Stimulated activated CD4-positive, alpha-beta T cell treated with anti-CD3 and anti-CD28 coated beads, TNF-alpha, amount 100 ng/mL, for 1 hour (primary cell): ENCODE data around the gene FNIP2.
"Not testable (repeated sequence)": the region's sequence is repeated elsewhere in the genome, so short reads cannot be mapped to it uniquely, and the experiment has no call there.

Experiments used
- DNase-seq, 3 donors: peaks; one replicate each; pipeline ENCODE4 v3.0.0-alpha.2; 2020; ENCODE audit warnings: low read depth in 3 of 3, low spot score in 1 of 3

The FNIP2 gene

DNA sequence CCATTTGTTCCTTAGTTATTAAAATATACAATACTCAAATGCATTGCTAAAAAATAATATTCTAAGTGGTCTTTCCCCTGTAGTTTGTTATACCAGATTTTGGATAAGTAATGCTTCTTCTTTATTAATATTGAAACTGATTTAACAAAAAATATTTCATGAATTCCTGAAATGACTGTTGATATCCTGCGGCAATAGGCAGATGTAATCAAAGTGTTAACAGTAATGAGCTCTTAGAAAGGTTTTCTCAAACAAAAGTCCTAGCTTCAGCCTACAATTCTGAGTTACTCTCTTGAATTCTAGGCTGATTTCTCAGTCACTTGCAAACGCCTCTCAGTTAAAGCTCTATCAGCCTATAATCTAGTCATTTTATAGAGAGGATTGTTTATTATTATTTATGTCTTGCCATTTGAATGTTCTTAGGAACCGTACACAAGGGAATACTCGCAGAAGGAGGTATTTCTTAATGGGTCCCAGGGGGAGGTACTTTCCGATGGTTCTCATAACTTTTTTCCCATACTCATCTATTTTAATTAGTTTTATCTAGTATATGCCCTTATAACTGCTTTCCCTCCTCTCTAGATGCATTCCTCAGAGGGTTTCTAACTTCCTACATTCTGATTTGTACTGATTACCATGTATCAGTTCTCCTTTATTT lies 96.8 kb downstream of the FNIP2 start:
- no peak for DNase-seq

DNA sequence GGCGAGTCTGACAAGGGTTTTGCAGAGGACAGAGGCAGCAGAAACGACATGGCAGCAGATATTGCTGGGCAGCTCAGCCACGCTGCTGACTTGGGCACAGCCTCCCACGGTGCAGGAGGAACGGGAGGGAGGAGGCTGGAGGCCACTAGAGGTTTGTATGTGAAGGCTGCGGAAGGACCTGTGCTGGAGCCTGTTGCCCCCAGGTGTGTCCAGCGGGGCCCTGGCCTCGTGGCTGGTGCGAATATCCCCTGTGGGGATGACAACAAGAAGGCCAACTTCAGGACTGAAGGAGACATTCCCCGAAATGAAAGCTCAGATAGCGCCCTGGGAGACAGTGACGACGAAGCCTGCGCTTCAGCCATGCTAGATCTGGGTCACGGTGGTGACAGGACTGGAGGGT lies 100.2 kb downstream of the FNIP2 start:
- DNase-seq, result no peak

DNA sequence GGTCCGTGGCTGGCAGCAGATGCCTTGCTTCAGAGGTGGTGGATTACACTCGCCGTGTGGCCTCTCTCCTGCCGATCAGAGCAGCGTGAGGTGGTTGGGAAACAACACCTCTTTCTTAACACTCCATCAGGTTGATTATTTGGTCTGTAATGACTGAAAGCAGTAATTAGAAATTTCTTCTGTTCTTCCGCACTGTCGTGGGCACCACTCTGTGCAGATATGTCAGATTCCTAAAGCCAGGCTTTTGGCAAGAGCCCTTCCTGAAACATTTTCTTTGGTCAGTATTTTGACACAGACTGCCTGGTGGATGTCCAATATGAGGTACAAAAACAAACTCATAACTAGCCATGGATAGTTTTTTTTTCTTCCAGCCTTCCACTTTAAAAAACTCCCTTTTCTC lies 100.9 kb downstream of the FNIP2 start:
- DNase-seq, result no peak

DNA sequence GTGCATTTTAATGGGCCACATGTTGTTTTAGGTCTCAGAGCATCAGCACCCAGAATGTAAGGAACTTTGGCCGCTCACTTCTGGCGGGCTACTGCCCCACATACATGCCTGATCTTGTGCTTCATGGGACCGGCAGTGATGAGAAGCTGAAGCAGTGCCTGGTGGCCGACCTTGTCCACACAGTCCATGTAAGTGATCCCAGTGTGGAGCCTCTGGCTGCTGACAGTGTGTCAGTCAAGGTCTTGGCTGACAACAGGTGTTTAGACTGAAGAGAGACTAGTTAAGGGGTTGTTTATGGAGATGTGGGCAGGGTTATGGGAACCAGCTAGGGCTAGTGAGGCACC lies 101.4 kb downstream of the FNIP2 start:
- no peak for DNase-seq

DNA sequence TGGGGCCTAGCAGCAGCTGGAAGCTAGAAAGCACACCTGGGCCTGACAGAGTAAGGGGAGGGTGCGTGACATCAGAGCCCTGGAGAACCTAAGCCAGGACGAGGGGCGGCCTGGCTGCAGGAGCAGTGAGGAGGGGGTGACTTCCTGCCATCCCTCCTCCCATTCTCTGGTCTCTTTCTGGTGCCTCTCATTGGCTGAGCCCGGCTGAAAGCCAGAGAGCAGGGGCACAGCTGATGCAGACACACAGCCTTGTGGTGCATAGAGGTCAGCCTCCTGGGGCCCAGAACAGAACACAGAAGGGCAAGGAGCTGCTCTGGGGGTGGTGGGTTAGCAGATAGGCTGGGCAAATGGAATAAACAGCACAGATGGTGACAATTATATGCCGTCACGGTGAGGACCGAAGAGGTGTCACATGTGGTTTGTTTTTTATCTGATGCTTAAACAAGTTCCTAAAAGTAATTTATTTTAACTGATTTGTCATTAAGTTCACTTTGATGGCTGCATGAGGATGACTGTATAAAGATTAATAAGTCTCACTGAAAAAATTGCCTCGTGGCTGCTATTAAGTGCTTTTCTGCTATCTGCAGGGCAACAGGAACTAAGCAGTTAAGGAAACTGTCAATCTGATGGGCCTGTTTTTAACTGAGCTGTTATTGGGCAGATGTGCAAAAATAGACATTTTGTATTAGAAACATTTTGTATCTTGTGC lies 102.0 kb downstream of the FNIP2 start:
- no peak for DNase-seq

DNA sequence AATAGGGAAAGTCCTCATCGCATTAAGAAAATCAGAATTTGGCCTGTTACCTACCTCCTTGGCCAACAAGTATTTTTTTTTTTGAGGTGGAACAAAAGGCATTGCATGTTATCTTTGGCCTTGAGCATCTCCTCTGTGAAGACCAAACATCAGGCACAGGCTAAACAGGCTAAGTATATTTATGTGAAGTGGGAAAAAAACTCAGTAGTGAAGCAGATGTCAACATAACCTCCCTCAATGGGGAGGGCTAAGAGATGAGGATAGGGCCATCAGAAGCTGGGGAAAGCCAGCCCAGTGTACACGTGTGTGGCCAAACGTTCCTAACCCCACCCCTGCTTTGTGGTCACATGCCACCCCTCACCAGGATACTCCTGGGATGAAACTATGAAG lies 102.5 kb downstream of the FNIP2 start:
- no peak for DNase-seq

DNA sequence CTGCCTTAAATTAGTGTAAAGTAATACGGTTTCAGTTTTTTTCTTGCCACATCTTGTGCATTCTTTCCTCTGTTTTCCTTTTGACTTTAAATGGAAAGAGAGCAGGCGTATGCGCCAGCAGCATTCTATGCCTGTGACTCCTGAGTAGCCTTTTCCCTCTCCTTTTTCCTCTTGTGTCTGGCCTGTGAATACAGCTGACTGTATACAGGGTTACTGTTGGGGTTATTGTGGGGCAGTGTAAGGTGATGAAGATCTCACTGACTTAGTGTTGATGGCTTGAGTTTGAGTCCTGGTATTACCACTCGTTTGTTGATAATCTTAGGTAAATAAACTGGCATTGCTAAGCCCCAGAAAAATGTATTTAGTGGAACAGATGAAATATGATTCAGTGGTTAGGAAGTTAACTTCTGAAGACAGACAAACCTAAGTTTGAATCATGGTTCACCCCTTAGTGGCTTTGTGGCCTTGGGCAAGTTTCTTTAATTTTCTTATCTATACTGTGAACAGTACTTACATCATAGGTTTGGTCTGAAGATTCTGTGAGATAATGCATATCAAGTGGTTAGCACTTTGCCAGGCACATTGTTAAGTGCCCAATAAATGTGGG lies 105.1 kb downstream of the FNIP2 start:
- DNase-seq, result no peak

DNA sequence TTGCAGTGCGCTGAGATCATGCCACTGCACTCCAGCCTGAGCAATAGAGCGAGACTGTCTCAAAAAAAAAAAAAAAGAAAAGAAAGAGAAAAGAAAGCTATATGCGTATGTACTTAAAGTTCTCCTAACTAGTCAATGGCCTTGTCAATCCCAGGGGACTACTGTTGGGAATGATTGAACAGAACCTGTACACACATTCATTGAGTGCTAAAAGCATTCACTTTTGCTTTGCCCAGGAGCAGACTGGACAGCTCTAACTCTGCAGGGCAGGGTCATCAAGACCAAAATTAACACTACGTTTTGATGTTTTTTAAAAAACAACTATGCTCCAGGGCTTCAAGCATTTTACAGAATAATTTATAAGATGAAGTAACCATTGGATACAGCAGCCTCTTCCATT lies 106.2 kb downstream of the FNIP2 start:
- no peak for DNase-seq

DNA sequence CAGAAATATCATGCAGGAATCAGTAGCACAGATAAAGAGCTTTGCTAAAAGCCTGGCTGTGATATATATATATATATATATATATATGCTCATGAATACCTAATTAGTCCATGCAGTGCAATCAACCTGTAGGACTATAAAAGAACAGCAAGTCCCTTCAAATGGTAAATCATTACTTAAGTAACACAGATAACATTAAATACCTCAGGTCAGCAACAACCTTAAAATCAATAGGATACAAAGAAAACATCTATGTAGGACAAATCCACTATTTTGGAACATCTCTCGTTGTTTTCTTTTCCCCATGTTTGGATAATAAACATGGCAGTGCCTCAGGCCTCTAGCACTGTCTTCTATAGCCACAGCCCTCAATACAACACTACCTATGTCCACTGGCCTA lies 106.6 kb downstream of the FNIP2 start:
- DNase-seq, result no peak

DNA sequence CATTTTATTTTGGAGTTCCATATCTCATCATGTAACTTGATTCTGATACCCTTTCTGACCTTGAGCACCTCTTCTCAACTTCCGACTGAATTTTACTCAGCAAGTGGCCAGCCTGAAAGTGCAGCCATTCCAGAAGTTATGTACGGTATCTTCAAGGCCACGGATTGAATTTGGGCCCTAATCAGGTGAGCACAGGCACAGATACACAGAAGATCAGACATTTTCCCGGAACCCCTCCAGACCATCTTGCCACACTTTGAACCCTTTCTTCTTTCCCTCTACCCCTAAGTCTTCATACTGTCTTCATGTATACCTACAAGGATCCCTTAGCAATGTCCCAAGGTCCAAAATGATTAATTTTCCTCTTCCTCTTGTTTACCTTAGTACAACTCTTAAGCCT lies 108.2 kb downstream of the FNIP2 start:
- DNase-seq, result no peak

DNA sequence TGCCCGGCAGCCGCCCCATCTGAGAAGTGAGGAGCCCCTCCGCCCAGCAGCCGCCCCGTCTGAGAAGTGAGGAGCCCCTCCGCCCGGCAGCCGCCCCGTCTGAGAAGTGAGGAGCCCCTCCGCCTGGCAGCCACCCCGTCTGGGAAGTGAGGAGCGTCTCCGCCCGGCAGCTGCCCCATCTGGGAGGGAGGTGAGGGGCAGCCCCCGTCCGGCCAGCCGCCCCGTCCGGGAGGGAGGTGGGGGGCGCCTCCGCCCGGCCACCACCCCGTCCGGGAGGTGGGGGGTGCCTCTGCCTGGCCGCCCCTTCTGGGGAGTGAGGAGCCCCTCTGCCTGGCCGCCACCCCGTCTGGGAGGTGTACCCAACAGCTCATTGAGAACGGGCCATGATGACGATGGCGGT lies 113.3 kb downstream of the FNIP2 start:
- DNase-seq, result not testable (repeated sequence)

DNA sequence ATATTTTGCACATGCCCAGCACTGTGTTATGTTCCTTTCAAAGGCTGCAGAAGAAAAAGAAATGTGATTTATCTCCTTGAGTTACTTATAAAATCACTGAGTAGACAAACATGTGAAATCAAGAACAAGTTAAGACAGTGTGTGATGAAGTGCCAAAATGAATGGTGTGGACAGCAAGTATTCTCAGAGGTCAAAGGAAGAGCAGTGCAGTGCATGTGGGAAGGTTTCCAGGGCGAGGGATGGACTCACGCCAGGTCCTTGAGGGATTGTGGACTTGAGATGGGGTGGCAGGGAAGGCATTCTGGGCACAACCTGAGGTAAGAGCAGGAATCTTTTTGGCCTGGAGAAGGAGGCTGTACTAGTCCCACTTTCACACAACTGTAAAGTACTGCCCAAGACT lies 115.5 kb downstream of the FNIP2 start:
- DNase-seq, result no peak

DNA sequence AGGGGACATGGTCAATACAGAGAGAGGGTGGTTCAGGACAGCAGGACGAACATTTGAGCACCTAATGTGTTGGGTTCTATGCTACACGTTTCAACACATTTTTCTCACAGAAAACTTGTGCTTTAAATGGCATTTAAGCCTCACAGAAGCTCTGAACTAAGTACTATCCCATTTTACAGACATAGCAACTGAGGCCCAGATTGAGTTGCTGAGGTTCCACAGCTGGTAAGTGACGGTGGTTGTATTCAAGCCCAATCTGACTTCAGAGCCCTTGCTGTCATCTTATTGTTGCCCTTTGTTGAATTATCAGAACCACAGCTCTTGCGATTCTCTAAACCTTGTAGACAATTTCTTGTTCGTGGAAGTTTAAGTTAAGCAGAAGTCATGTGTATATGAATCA lies 116.7 kb downstream of the FNIP2 start:
- DNase-seq, result no peak

DNA sequence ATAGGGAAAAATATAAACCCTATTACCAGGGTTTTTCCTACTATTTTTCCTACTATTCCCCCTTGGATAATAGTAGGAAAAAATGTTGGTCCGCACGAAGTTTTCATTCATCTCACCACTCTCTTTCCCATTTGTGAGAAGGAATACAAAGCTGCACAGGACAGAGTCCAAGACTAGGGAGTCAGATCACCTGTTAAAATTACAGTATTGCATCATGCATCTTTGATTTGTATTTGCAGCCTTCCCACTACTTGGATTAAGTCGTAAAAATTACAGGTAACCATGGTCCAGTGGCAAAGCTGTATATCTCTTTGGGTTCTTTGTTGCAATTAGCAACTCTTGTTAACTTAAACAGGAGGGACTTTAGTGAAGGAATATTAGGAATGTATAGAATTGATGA lies 121.5 kb downstream of the FNIP2 start:
- DNase-seq, result no peak

DNA sequence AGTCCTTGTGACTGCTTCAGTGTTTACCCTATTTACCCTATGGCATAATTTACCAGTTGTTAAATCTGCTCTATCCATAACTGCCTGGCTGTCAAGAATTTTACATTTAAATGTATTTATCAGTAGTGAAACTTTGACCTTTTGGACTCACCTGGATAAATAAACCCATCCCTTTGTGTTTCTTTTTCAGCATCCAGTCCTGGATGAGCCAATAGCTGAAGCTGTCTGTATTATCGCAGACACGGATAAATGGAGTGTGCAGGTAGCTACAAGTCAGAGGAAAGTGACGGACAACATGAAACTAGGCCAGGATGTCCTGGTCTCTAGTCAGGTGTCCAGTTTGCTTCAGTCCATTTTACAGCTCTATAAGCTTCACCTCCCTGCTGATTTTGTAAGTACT lies 122.4 kb downstream of the FNIP2 start:
- no peak for DNase-seq

DNA sequence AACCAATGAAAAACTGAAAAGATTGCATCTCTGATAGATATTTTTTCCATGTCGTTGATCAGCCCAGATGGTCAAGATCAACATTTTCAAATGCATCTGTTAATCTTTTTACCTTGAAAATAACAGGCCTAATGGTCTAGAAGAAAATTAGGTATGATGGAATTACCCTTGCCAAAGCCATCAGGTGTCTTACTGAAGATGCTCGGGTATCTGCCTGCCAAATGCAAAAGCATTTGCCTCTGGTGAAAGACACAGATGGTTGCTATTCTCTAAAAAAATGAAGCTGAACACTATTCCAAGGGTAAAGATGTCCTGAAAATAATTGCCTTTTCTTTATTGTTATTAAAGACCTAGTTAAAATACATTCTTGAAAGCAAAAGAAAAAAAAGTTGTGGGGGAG lies 126.0 kb downstream of the FNIP2 start:
- DNase-seq, result no peak

DNA sequence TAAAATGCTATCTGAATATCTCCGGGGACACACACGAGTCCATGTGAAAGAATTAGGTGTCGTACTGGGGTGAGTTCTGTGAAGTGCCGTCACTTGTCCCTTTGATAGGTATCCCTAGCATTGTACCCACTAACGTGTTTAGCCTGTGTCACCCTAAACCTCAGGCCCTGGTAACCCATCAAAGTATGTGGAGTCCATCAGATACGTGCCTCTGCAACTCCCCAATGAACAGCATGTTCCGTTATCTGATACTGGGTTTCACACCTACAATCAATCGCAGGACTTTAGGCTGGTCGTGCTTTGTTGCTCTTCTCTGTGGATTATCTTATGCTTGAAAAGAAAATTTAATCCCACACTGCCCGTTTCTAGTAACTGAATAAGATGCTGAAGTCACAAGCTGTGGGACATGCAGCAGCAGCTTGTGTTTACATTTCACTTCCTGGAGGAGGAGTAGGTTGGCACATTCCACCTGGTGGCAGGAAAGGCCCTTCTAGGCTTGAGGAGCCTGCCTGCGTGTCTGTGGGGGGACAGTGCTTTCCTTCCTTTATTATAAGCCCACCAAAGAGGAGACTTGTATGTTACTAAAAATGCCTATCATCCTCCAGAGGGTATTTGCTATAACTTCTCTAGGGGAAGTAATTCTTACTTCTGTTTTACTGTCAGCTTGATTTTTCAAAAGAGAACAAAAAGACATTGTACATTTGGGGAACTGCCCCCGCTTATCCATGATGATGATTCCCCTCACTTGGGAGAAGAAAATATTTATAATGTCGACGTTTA lies 127.2 kb downstream of the FNIP2 start:
- no peak for DNase-seq

DNA sequence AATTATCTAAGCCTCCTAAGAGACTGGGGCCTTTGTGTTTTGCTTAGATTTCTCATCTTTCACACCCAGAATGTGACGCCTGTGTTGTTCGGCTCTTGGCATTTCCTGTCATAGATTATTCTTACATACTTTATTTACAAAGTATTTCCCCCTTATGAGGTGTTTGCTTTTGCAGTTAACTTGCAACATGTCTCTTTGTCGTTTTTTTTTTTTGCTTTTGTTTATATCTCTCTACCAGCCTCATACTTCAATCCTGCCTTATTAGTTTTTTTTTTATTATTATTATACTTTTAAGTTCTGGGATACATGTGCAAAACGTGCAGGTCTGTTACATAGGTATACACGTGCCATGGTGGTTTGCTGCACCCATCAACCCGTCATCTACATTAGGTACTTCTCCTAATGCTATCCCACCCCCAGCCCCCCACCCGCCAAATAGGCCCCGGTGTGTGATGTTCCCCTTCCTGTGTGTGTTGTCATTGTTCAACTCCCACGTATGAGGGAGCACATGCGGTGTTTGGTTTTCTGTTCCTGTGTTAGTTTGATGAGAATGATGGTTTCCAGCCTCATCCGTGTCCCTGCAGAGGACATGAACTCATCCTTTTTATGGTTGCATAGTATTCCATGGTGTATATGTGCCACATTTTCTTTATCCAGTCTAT lies 127.9 kb downstream of the FNIP2 start:
- not testable (repeated sequence) for DNase-seq

DNA sequence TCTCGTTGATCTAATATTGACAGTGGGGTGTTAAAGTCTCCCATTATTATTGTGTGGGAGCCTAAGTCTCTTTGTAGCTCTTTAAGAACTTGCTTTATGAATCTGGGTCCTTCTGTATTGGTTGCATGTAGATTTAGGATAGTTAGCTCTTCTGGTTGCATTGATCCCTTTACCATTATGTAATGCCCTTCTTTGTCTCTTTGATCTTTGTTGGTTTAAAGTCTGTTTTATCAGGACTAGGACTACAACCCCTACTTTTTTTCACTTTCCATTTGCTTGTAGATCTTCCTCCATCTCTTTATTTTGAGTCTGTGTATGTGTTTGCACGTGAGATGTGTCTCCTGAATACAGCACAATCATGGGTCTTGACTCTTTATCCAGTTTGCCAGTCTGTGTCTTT lies 131.6 kb downstream of the FNIP2 start:
- DNase-seq, result not testable (repeated sequence)

DNA sequence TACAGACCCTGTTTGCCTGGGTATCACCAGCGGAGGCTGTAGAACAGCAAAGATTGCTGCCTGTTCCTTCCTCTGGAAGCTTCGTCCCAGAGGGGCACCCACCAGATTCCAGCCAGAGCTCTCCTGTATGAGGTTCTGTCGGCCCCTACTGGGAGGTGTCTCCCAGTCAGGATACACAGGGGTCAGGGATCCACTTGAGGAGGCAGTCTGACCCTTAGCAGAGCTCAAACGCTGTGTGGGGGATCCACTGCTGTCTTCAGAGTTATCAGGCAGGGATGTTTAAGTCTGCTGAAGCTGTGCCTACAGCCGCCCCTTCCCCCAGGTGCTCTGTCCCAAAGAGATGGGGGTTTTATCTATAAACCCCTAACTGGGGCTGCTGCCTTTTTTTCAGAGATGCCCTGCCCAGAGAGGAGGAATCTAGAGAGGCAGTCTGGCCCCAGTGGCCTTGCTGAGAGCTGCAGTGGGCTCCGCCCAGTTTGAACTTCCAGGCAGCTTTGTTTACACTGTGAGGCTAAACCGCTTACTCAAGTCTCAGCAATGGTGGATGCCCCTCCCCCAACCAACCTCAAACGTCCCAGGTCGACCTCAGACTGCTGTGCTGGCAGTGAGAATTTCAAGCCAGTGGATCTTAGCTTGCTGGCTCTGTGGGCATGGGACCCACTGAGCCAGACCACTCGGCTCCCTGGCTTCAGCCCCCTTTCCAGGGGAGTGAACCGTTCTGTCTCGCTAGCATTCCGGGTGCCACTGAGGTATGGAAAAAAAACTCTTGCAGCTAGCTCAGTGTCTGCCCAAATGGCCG lies 133.7 kb downstream of the FNIP2 start:
- not testable (repeated sequence) for DNase-seq

DNA sequence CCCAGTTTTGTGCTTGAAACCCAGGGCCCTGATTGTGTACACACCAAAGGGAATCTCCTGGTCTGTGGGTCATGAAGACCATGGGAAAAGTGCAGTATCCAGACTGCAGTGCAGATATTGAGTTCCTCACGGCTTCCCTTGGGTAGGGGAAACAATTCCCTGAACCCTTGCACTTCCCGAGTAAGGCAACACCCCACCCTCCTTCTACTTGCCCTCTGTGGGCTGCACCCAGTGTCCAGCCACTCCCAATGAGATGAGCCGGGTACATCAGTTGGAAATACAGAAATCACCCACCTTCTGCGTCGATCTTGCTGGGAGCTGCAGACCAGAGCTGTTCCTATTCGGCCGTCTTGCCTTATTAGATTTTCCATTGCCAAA lies 134.2 kb downstream of the FNIP2 start:
- no peak for DNase-seq
